Neural progenitor cell (in vitro differentiated cells): ENCODE data around the gene TMPRSS11D. TPM values are rescaled to one million over a fixed set of nuclear protein-coding genes. Genes with fewer than 3 reads are reported as not detected.

Source experiments
- DNase-seq: peaks from one replicate; pipeline ENCODE4 v3.0.0-alpha.2; 2016; ENCODE audit warnings: low spot score
- H2AFZ ChIP-seq: fragments of 200-600 bp; sonication (generic); replicated peaks from 2 replicates; pipeline ENCODE4 v1.6.1; 2016; ENCODE audit warnings: antibody characterized with exemption
- H3F3A ChIP-seq: fragments of 200-600 bp; sonication (generic); 2 replicates; pipeline ENCODE4 v1.6.1; 2016; ENCODE audit warnings: antibody characterized with exemption, low read depth
- H3K27ac ChIP-seq: fragments of 200-600 bp; sonication (generic); 2 replicates; pipeline ENCODE4 v1.5.1; 2016; ENCODE audit warnings: mild to moderate bottlenecking
- H3K27me3 ChIP-seq: fragments of 200-600 bp; sonication (generic); 2 replicates; pipeline ENCODE4 v1.6.1; 2016; ENCODE audit warnings: mild to moderate bottlenecking, moderate library complexity
- H3K36me3 ChIP-seq: fragments of 200-600 bp; sonication (generic); 2 replicates; pipeline ENCODE4 v1.5.1; 2016
- H3K4me1 ChIP-seq: fragments of 200-600 bp; sonication (generic); 2 replicates; pipeline ENCODE4 v1.6.1; 2016; ENCODE audit warnings: mixed run types
- H3K4me2 ChIP-seq: fragments of 200-600 bp; sonication (generic); 2 replicates; pipeline ENCODE4 v1.6.1; 2016
- H3K4me3 ChIP-seq: fragments of 200-600 bp; sonication (generic); 2 replicates; pipeline ENCODE4 v1.5.1; 2016
- H3K79me2 ChIP-seq: fragments of 200-600 bp; sonication (generic); 2 replicates; pipeline ENCODE4 v1.6.1; 2016; ENCODE audit warnings: low read depth
- H3K9ac ChIP-seq: fragments of 200-600 bp; sonication (generic); 2 replicates; pipeline ENCODE4 v1.6.1; 2016
- H3K9me3 ChIP-seq: fragments of 200-600 bp; sonication (generic); 2 replicates; pipeline ENCODE4 v1.5.1; 2016; ENCODE audit warnings: low read depth
- H4K20me1 ChIP-seq: fragments of 200-600 bp; sonication (generic); 2 replicates; pipeline ENCODE4 v1.6.1; 2016; ENCODE audit warnings: low read depth
- H3K27ac Mint-ChIP-seq: 3 replicates; pipeline ENCODE4 v1.8.0; 2021; ENCODE audit warnings: mixed read lengths
- H3K27me3 Mint-ChIP-seq: 2 replicates; pipeline ENCODE4 v1.8.0; 2022; ENCODE audit warnings: low read depth, mild to moderate bottlenecking, inconsistent platforms, moderate library complexity, mixed read lengths; ENCODE audit not compliant: insufficient read depth
- H3K36me3 Mint-ChIP-seq: 3 replicates; pipeline ENCODE4 v1.8.0; 2021; ENCODE audit warnings: mixed read lengths
- H3K4me1 Mint-ChIP-seq: 3 replicates; pipeline ENCODE4 v1.8.0; 2021; ENCODE audit warnings: mixed read lengths
- H3K4me3 Mint-ChIP-seq: 3 replicates; pipeline ENCODE4 v1.8.0; 2021; ENCODE audit warnings: mild to moderate bottlenecking, moderate library complexity, mixed read lengths
- H3K9me3 Mint-ChIP-seq: 3 replicates; pipeline ENCODE4 v1.8.0; 2020; ENCODE audit warnings: mixed read lengths
- CTCF ChIP-seq: fragments of 200-600 bp; sonication (generic); IDR thresholded peaks from 2 replicates; pipeline ENCODE4 v1.5.1; 2017; ENCODE audit warnings: antibody characterized with exemption, mild to moderate bottlenecking
- EZH2 ChIP-seq: fragments of 200-600 bp; sonication (generic); IDR thresholded peaks from 2 replicates; pipeline ENCODE4 v1.6.1; 2017; ENCODE audit warnings: antibody characterized with exemption, mild to moderate bottlenecking, moderate library complexity
- EZH2phosphoT487 ChIP-seq: fragments of 200-600 bp; sonication (generic); IDR thresholded peaks from 2 replicates; pipeline ENCODE4 v1.6.1; 2017; ENCODE audit warnings: antibody characterized with exemption
- total RNA-seq: library from RNA; depleted of rRNA; stranded (reverse); fragments of >200 nt; gene quantifications from 2 replicates; pipeline ENCODE4 v1.2.3, GENCODE V29; 2015; ENCODE audit warnings: low replicate concordance

TMPRSS11D gene
- total RNA-seq, 1 donor from 2014 or later: not detected

GRCh38 chr4:67809502-67809901 lies 74.3 kb downstream of the TMPRSS11D start:
- Histone ChIP-seq H3K9ac (no peak overlapping the region), H3K36me3 (no peaks in the 10 kb centered on the region), H4K20me1 (no peaks in the 10 kb centered on the region), H3K4me2 (no peak overlapping the region), H3K4me3 (no peak overlapping the region), H3K27ac (no peak overlapping the region), H3F3A (no peaks in the 10 kb centered on the region), H3K9me3 (no peaks in the 10 kb centered on the region), H3K4me1 (no peaks in the 10 kb centered on the region), H2AFZ (peak overlapping the region; percentile 42), H3K27me3 (no peaks in the 10 kb centered on the region), H3K79me2 (no peaks in the 10 kb centered on the region)
- Mint-ChIP-seq H3K36me3 (peaks cover 2% of the 10 kb centered on the region), H3K27ac (no peak overlapping the region), H3K27me3 (peaks cover 2% of the 10 kb centered on the region), H3K4me3 (no peak overlapping the region), H3K9me3 (peaks cover 3% of the 10 kb centered on the region), H3K4me1 (no peaks in the 10 kb centered on the region)
- DNase-seq: peak; percentile 63
- TF ChIP-seq EZH2 (no peak), EZH2phosphoT487 (no peak), CTCF (no peak)

GRCh38 chr4:67796810-67797209 lies 87.0 kb downstream of the TMPRSS11D start:
- Histone ChIP-seq H3K4me3 (no peak overlapping the region), H3K9me3 (no peaks in the 10 kb centered on the region), H3K4me1 (no peaks in the 10 kb centered on the region), H3K4me2 (no peak overlapping the region), H3K36me3 (no peaks in the 10 kb centered on the region), H4K20me1 (no peaks in the 10 kb centered on the region), H3F3A (no peaks in the 10 kb centered on the region), H3K27ac (no peak overlapping the region), H2AFZ (no peak overlapping the region), H3K9ac (no peak overlapping the region), H3K79me2 (no peaks in the 10 kb centered on the region), H3K27me3 (no peaks in the 10 kb centered on the region)
- no peak for TF ChIP-seq EZH2
- TF ChIP-seq CTCF: no peak
- TF ChIP-seq EZH2phosphoT487: no peak
- no peak overlapping the region for H3K4me3 Mint-ChIP-seq
- peaks cover 2% of the 10 kb centered on the region for H3K27me3 Mint-ChIP-seq
- no peak overlapping the region for H3K27ac Mint-ChIP-seq
- no peak for DNase-seq
- H3K36me3 Mint-ChIP-seq: no peaks in the 10 kb centered on the region
- H3K4me1 Mint-ChIP-seq: no peaks in the 10 kb centered on the region
- no peaks in the 10 kb centered on the region for H3K9me3 Mint-ChIP-seq

- no peak overlapping the region for H3K4me2 ChIP-seq
- no peak overlapping the region for H2AFZ ChIP-seq
- no peak for DNase-seq
- no peaks in the 10 kb centered on the region for H3K9me3 Mint-ChIP-seq
- no peak overlapping the region for H3K4me3 ChIP-seq
- no peaks in the 10 kb centered on the region for H3K27me3 ChIP-seq
- H3K27me3 Mint-ChIP-seq: peaks cover under 1% of the 10 kb centered on the region
- no peaks in the 10 kb centered on the region for H3K4me1 Mint-ChIP-seq
- no peak overlapping the region for H3K9ac ChIP-seq
- no peak overlapping the region for H3K4me3 Mint-ChIP-seq
- no peak overlapping the region for H3K27ac ChIP-seq
- H3K4me1 ChIP-seq: no peaks in the 10 kb centered on the region
- H3K36me3 Mint-ChIP-seq: no peaks in the 10 kb centered on the region
- H3K9me3 ChIP-seq: no peaks in the 10 kb centered on the region
- H3K36me3 ChIP-seq: no peaks in the 10 kb centered on the region
- no peak overlapping the region for H3K27ac Mint-ChIP-seq
- TF ChIP-seq EZH2: no peak
- no peak for TF ChIP-seq CTCF
- no peak for TF ChIP-seq EZH2phosphoT487
- H4K20me1 ChIP-seq: no peaks in the 10 kb centered on the region
- no peaks in the 10 kb centered on the region for H3F3A ChIP-seq
- H3K79me2 ChIP-seq: no peaks in the 10 kb centered on the region
Observed at GRCh38 chr4:67790721-67791120, 93.1 kb downstream of the TMPRSS11D start.
